H54 (cell line): ENCODE measurements around the gene CES2.
A peak's percentile ranks its signal among the peaks of the same experiment; 100 is the strongest.
"Not testable (repeated sequence)": the region's sequence is repeated elsewhere in the genome, so short reads cannot be mapped to it uniquely, and the experiment has no call there.

Experiments used
- DNase-seq: peaks from one replicate; pipeline ENCODE4 v3.0.0; 2011; ENCODE audit warnings: low spot score, mixed read lengths; ENCODE audit not compliant: insufficient read length
- FAIRE-seq: peaks from 3 replicates; lab custom pipeline; 2011; peaks lifted over from hg19 to GRCh38; lab: Jason Lieb, UNC
- POLR2A ChIP-seq: IDR thresholded peaks from 2 replicates; pipeline ENCODE4 v1.6.1; 2011; ENCODE audit warnings: low read depth, mild to moderate bottlenecking, low read length

The CES2 gene

DNA sequence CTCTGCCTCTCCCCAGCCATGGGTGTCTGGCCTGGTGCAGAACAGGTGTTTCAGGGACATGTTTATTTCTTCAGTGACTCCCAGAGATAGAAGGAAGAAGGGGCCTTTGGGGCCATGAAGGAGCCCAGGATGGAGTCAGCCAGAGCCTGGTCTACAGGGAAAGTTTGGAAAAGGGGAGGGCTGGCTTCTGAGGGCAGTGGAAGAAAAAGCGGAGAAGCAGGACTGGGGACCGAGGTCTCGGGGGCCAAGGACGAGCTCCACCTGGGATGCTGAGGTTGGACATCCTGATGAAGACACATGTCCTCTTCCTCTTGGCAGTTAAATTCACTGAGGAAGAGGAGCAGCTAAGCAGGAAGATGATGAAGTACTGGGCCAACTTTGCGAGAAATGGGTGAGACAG is 7.7 kb downstream of the CES2 start:
- TF ChIP-seq POLR2A = no peak
- FAIRE-seq = no peak
- DNase-seq = no peak

DNA sequence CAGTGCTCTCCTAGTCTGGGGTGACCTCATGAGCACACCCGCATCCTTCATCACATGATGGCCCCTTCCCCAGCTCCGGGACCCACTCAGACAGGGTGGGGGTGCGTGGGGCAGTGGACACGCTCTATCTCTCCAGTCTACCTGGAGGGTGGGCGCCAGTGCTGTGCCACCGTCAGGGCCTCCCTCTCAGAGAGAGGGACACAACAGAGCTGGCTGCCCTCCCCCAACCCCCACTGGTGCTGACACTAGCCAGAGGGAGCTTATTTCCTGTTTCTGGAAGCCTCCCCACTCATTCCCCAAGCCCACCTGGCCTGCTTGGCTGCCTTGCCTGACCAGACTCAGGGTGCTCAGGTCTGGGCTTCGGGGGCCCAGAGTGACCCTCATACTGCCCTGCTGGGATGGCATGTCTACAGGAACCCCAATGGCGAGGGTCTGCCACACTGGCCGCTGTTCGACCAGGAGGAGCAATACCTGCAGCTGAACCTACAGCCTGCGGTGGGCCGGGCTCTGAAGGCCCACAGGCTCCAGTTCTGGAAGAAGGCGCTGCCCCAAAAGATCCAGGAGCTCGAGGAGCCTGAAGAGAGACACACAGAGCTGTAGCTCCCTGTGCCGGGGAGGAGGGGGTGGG is 8.2 kb downstream of the CES2 start:
- DNase-seq (no peak), FAIRE-seq (no peak)
- TF ChIP-seq POLR2A = no peak

DNA sequence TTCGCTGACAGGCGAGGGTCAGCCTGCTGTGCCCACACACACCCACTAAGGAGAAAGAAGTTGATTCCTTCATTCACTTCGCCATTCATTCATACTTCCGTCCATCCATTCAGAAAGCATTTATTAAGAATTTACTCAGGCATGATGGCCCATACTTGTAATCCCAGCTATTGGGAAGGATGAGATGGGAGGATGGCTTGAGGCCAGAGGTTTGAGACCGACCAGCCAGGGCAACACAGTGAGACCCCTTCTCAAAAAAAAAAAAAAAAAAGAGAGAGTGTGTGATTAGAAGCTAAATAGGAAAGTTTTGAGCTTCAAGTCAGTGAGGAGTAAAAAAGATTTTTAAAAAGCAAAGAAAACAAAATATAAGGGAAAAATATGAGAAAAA is 8.7 kb downstream of the CES2 start:
- no peak for FAIRE-seq
- no peak for TF ChIP-seq POLR2A
- DNase-seq = no peak

DNA sequence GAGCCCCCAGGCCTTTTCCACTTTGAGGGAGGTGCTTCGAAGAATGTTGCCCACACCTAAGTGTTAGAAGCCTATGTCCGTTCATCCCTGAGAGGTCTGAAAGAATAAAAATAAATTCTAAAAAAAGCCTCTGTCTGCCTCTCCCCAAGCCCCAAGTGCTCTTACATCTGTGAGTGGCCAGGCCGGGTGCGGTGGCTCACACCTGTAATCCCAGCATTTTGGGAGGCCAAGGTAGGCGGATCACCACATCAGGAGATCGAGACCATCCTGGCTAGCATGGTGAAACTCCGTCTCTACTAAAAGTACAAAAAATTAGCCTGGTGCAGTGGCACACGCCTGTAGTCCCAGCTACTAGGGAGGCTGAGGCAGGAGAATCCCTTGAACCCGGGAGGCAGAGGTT is 9.7 kb downstream of the CES2 start:
- DNase-seq, FAIRE-seq: not testable (repeated sequence)

DNA sequence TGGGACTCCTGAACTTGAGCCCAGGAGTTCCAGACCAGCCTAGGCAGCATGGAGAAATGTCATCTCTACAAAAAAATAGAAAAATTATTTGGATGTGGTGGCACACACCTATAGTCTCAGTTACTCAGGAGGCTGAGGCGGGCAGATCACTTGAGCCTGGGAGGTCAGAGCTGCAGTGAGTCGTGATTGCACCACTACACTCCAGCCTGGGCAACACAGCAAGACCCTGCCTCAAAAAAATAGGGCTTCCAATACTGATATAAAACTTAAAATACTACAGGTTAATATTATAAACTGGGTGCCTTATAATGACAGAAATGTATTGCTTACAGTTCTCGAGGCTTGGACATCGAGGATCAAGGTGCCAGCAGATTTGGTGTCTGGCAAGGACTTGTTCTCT is 10.6 kb downstream of the CES2 start:
- TF ChIP-seq POLR2A = no peak
- FAIRE-seq (no peak), DNase-seq (no peak)

DNA sequence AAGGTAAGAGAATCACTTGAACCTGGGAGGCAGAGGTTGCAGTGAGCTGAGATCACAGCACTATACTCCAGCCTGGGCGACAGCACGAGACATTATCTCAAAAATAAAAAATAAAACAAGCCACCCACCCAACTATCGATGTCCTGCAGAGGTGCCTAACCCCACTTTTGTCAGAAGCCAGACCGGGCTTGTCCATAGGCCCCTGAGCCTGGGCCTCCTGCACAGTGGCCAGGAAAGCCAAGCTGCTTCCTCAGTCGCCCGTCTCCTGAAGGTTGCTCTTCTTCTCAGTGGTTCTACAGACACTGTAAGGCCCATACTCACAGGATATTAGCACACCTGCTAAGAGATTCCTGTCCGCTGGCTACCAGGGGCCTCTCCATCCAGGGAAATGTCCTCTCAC is 11.2 kb downstream of the CES2 start:
- DNase-seq = no peak
- TF ChIP-seq POLR2A = no peak
- FAIRE-seq = no peak

DNA sequence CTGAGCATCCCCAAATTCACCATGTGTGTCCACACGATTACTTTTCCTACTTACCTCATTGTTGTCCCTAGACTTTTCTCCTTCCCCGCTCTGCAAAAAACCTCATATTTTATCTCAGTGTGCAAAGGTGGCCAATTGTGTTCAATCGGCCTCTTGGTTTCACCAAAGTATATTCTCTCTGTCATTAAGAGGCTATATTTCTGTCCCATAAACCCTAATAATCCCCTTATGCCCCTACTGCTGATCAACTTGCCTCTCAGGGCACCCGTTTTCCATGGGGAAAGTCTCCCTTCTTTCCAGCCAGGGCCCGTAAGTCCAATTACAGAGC is 11.6 kb downstream of the CES2 start:
- no peak for DNase-seq
- no peak for FAIRE-seq
- TF ChIP-seq POLR2A = no peak

DNA sequence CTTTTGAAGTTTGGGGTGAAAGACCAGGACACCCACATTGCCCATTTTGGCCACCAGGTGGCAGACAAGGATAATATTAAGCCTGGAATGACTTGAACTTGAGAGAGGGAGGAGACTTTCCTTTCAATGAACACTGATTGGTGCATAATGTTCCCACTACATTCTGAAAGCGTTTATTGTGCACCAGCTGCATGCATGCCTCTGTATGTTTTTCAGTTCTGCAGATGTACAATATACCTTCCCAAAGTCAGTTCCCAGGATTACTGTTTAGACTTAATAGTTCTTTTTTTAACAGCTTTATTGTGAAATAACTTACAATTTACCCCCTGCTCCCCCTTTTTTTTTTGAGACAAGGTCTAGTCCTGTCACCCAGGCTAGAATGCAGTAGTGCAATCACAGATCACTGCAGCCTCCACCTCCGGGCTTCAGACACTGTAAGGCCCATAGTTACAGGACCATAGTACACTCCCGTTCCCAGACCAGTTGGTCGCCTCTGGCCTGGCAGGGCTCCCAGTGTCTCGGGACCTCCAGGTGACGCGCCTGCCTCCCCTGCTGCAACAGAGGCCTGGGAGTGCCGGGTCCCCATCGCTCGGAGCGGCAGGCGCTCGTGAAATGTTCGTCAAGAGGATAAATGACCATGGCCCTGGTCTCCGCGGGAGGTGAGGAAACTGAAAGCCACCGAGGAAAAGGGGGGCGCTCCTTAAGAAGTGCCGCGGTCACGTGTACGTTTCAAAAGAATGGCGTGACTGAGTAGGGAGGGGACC is 12.2 kb downstream of the CES2 start:
- DNase-seq (peak; percentile 74), FAIRE-seq (peak; percentile 70)
- no peak for TF ChIP-seq POLR2A

DNA sequence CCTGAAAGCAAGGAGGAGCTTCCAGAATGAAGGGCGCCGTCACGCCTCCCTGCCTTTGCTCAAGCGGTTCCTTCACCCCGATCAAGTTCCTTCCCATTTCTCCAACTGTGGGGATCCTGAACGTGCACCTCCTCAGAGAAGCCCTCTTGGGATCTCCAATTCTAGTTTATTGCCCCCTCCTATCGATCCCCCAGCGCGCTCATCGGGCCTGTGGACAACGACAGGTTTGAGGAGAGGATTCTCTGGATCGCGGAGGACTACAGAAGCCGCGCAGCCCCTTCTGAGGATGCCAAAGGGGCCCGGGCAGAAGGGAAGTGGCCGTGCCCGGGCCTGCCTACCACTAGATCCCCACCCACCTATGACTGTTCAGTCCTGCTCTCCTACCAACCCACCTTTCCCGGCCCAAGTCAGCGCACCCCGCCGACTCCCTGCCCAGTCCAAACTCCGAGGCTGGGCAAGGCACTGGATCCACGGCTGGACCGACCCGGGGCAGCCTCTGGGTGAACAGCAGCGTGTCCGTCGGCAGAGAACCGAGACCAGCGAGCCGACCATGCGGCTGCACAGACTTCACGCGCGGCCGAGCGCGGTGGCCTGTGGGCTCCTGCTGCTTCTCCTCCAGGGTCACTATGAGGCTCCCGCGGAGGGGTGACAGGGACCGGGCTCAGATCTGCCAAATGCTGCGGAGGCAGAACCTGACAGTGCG is 13.0 kb downstream of the CES2 start:
- no peak for FAIRE-seq

DNA sequence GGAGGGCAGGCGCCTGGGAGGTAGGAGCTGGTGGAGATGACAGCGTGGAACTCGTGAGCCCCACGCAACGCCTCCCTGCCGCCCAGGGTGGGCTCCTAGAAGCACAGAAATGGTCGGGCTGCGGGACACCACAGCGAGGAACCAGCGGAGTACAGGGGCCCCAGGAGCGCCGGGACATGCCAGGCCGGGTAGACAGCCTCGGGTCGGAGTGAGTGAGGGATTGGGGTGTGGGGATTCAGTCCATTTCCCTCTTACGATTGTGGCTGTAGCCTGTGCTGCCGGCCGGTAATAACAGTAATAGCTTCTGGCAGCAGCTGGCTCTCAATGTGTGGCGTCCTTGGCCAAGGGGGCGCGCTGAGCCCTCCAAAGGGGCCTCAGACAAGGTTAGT is 13.5 kb downstream of the CES2 start:
- DNase-seq (no peak), FAIRE-seq (no peak)
- TF ChIP-seq POLR2A = no peak

More for the DNA sequence above, 13.0 kb downstream of the CES2 start:
- DNase-seq = no peak
- no peak for TF ChIP-seq POLR2A

DNA sequence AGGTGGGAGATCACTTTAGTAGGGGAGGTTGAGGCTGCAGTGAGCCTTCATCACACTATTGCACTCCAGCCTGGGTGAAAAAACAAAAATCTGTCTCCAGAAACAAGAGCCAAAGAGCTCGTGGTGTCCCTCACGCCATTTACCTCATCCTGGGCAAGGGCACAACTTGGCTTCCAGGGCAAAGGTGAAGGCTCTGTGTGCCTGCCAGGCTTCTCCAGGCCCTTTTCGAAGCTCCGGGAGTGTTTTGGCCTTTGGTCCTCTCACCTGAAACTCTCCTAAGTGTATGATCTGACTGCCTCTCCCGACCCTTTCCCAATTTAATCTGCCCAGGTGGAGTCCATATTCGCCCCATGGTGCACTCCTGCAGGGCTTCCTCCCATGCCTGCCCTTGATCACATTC is 14.2 kb downstream of the CES2 start:
- DNase-seq = no peak
- FAIRE-seq = no peak
- TF ChIP-seq POLR2A = no peak

DNA sequence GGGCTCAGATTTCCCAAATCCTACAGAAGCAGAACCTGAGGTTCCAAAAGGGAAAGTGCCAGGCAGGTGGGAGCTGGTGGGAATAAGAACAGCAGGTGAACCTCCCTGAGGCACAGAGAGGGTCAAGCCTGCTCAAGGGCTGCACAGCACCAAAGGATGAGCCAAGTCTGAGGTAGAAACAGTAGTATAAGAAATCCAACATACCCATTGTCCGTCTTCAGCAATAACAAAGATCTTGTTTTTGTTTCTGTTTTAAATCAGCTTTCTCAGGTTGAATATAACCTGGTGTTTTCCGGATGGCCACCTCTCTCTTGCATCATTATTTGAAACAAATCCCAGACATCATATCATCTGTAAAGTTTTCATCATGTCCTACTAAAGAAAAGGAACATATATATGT is 15.1 kb downstream of the CES2 start:
- TF ChIP-seq POLR2A = no peak
- DNase-seq = no peak
- FAIRE-seq = no peak

DNA sequence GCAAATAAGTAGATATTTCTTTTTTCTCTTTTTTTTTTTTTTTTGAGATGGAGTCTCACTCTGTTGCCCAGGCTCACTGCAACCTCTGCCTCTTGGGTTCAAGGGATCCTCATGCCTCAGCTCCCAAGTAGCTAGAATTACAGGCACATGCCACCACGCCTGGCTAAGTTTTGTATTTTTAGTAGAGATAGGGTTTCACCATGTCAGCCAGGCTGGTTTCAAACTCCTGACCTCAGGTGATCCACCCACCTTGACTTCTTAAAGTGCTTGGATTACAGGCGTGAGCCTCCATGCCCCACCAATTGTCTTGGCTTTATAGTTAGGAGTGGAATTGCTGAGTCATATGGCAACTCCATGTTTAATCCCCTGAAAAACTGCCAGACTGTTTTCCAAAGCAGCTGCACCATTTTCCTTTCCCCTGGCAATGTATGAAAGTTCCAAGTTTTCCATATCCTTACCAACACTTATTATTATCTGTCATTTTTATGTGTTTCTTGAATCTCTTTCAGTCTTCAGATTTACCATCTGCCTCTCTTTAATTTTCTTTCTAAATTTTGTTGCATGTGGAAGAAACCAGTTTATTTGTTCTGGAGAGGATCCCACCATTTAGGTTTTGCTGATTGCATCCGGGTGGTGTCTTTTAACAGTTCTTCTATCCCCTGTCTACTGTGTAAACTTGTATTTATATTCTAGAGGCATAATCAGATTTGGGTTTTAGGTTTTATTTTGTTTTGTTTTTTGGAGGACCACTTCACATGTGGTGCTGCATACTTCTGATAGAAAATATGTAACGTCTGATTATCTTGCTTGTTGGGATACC is 15.9 kb downstream of the CES2 start:
- DNase-seq = no peak
- TF ChIP-seq POLR2A = no peak

More for the DNA sequence above, 15.9 kb downstream of the CES2 start:
- no peak for FAIRE-seq
